Rectal smooth muscle tissue (tissue), 1 donor: ENCODE data around the gene FAM180B.
"Not testable (repeated sequence)": the region's sequence is repeated elsewhere in the genome, so short reads cannot be mapped to it uniquely, and the experiment has no call there.

ENCODE experiments used
- H3K27ac ChIP-seq: one replicate; pipeline ENCODE4 v1.7.0; 2013; ENCODE audit warnings: low read depth, low read length, inconsistent platforms
- H3K27me3 ChIP-seq: one replicate; pipeline ENCODE4 v1.7.0; 2013; ENCODE audit warnings: low read length; ENCODE audit not compliant: control insufficient read depth, insufficient read depth
- H3K36me3 ChIP-seq: one replicate; pipeline ENCODE4 v1.7.0; 2013; ENCODE audit warnings: low read length; ENCODE audit not compliant: control insufficient read depth, insufficient read depth
- H3K4me1 ChIP-seq: one replicate; pipeline ENCODE4 v1.7.0; 2013; ENCODE audit warnings: low read length; ENCODE audit not compliant: control insufficient read depth, insufficient read depth
- H3K4me3 ChIP-seq: one replicate; pipeline ENCODE4 v1.7.0; 2013; ENCODE audit warnings: low read length
- H3K9ac ChIP-seq: one replicate; pipeline ENCODE4 v1.7.0; 2013; ENCODE audit warnings: low read length

FAM180B gene, protein sequence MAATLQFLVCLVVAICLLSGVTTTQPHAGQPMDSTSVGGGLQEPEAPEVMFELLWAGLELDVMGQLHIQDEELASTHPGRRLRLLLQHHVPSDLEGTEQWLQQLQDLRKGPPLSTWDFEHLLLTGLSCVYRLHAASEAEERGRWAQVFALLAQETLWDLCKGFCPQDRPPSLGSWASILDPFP

DNA sequence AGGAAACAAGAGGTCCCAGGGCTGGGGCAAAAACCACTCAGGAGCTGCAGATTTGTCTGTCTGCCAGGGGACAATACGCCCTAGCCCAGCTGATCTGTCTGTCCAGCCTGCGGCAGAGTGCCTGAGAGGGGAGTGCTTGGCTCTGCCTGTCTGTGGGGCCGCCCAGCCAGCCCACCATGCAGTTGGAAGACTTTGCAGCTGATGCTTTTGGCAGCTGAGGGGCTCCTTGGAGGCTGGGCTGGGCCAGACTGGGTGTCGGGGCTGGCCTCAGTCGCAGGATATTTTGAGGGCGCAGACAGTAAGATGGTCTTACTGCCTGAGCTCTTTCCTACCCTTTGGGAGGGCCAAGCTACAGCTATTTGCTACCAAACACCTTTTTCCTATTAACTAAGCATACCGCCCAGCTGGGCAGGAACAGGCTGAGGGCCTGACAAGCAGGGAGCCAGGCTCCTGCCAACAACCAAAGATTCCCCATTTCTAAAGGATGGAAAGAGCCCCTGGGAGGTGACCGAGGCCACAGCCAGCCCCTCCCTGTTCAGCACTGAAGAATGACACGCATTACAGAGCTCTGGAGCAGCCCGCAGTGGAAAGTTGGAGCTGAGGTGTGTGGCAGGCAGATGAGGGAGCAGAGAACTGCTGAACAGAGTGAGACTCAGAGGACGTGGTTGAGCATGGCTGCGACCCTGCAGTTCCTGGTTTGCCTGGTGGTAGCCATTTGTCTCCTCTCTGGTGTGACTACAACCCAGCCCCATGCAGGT lies at the start of gene FAM180B:
TSS of gene FAM180B (plus strand) at position 581 of the 758 bp plus-strand sequence. CDS start at position 672, 91 bp downstream.
- Histone ChIP-seq H3K27me3 (no peaks in the 10 kb centered on the region), H3K4me3 (no peak within 1 kb of the TSS), H3K36me3 (peaks cover 30% of the 10 kb centered on the region), H3K9ac (no peak within 1 kb of the TSS), H3K4me1 (no peaks in the 10 kb centered on the region), H3K27ac (no peak within 1 kb of the TSS)

DNA sequence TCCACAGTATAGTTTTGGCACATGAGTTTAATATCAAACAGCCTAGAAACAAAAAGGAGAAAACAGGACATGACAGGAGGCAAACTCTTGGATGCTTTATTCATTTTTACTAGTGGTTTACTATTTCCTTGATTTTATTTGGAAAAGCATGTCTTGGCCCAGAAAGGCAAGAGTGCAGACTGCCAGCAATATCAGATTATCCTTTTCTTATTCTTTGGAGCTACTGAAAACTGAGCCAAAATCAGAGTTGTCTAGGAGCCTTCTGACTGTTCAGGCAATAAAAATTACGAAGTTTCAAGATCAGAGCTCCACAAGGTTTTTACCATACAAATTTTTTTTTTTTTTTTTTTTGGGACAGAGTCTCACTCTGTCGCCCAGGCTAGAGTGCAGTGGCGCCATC lies 49.6 kb upstream of the FAM180B start:
- Histone ChIP-seq H3K27ac (no peak overlapping the region), H3K9ac (no peak overlapping the region), H3K36me3 (no peaks in the 10 kb centered on the region), H3K27me3 (no peaks in the 10 kb centered on the region), H3K4me3 (no peak overlapping the region), H3K4me1 (peaks cover 26% of the 10 kb centered on the region)

DNA sequence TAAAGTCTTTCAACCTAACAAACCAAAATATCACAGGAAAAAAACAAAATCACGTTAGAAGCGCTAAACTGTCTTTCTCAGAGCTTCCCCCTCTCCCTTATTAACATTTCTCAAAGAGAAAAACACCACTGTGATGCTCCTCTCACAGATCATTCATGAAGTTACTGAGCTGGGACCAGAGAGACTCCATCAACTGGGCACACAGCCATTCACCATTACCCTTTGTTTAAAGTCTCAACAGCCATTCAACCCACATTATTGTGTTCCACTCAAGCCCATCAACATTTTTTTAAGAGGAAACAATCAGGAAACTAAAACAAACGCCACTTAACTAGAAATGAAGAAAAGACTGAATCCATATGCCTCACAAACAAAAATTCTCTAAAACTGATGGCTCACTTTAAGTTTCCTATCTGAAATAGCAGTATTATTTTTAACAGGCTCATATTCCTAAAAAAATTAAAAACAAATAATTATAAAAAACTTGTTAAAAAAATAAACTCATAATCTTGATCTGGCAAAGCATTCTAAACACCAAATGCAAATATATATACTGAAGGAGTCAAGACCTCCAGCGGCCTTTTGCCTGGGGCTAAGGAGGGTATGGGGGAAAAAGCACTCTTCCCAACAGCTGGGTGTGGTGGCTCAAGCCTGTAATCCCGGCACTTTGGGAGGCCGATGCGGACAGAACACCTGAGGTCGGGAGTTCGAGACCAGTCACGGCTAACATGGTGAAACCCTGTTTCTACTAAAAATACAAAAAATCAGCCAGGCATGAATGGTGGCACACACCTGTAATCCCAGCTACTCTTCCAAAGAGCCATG lies 47.5 kb upstream of the FAM180B start:
- Histone ChIP-seq H3K4me3 (no peak overlapping the region), H3K27me3 (no peaks in the 10 kb centered on the region), H3K36me3 (no peaks in the 10 kb centered on the region), H3K4me1 (peaks cover 18% of the 10 kb centered on the region), H3K9ac (no peak overlapping the region), H3K27ac (no peak overlapping the region)

DNA sequence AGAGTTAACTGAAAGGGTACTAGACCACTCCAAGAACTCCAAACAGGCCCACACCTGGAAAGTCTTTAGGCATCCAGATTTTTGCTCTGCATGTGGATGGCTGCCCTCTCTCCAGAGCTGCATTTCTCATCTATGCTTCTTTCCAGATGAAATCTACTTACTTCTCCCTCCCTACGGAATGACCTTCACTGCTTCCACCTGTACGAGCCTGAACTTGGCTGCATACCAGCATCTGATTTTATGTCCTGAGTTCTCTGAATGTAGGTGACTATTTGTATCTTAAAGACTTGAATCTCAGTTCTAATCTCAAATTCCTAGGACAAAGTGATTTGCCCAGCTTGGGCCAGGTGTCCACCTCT lies 46.8 kb upstream of the FAM180B start:
- no peaks in the 10 kb centered on the region for H3K27me3 ChIP-seq
- H3K9ac ChIP-seq = no peak overlapping the region
- H3K4me3 ChIP-seq = no peak overlapping the region
- H3K27ac ChIP-seq = no peak overlapping the region
- H3K36me3 ChIP-seq = no peaks in the 10 kb centered on the region
- H3K4me1 ChIP-seq = peaks cover 18% of the 10 kb centered on the region

DNA sequence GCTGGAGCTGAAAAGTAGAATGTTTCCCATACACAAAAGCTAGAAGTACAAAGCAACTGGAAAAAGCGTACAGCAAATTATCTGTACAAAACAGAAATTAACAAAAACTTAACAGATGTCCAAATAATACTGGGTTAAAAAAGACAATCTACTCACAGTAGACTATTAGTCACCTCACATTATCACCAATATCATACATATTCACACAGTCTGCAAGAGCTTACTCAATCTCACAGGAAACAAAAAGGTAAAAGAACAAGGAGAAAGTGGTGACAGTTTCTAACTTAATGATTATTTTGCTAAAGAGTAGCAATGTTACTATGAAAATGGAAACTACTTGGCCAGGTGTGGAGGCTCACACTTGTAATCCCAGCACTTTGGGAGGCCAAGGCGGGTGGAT lies 45.4 kb upstream of the FAM180B start:
- Histone ChIP-seq H3K4me1 (peaks cover 18% of the 10 kb centered on the region), H3K27me3 (no peaks in the 10 kb centered on the region), H3K4me3 (no peak overlapping the region), H3K36me3 (no peaks in the 10 kb centered on the region), H3K27ac (no peak overlapping the region), H3K9ac (no peak overlapping the region)

DNA sequence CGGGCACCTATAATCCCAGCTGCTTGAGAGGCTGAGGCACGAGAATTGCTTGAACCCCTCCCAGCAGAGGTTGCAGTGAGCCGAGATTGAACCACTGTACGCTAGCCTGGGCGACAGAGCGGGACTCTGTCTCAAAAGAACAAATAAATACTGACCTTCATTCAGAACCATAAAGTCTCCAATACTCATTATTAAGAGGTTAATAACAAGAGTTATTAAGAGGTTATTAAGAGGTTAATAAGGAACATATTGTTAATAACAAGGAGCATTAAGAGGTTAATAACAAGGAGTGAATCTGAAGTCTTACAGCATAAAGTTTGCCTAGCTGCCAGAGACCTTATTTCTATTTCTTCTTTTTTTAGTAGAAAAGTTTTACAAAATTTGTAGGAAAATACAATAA lies 41.2 kb upstream of the FAM180B start:
- Histone ChIP-seq H3K9ac (no peak overlapping the region), H3K27me3 (no peaks in the 10 kb centered on the region), H3K36me3 (no peaks in the 10 kb centered on the region), H3K4me3 (no peak overlapping the region), H3K27ac (no peak overlapping the region), H3K4me1 (peaks cover 1% of the 10 kb centered on the region)

DNA sequence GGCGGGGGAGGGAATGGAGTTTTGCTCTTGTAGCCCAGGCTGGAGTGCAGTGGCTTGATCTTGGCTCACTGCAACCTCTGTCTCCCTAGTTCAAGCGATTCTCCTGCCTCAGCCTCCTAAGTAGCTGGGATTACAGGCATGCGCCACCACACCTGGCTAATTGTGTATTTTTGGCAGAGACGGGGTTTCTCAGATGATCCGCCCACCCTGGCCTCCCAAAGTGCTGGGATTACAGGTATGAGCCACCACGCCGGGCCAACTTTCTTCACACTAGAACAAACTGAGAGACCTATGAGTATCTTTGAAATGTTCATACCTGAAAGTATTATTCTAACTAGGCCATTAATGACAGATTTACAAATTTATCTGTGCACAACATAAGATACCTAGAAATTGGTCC lies 40.2 kb upstream of the FAM180B start:
- H3K9ac ChIP-seq, H3K4me1 ChIP-seq, H3K36me3 ChIP-seq, H3K27me3 ChIP-seq, H3K4me3 ChIP-seq, H3K27ac ChIP-seq: not testable (repeated sequence)

DNA sequence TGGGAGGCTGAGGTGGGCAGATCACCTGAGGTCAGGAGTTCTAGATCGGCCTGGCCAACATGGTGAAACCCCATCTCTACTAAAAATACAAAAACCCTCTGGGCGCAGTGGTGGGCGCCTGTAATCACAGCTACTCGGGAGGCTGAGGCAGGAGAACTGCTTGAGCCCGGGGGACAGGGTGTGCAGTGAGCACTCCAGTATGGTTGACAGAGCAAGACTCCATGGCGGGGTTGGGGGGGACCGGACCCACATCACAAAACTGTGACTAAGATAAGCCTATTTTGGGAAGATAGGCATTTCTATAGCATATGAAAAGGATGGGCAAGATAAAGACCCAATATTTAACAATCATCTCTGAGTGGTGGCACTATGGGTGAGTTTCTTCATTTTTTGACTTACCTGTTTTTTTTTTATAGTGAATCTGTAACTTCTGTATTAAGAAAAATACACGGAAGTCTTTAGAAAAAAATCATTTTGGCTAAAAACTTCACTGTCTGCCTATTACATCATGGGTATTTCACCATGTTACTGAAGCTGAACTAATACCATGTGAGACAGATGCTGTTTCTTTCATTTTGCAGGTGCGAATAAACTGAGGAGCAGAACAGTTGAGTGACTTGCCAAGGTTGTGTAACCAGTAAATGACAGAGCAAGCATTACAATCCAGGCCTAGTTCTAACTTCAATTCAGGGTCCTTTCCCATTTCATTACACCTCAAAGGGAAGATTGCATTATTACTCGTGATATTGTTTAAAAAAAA lies 36.0 kb upstream of the FAM180B start:
- H3K4me1 ChIP-seq = peaks cover 8% of the 10 kb centered on the region
- H3K4me3 ChIP-seq = no peak overlapping the region
- H3K27me3 ChIP-seq = no peaks in the 10 kb centered on the region
- no peaks in the 10 kb centered on the region for H3K36me3 ChIP-seq
- H3K27ac ChIP-seq = no peak overlapping the region
- H3K9ac ChIP-seq = no peak overlapping the region

DNA sequence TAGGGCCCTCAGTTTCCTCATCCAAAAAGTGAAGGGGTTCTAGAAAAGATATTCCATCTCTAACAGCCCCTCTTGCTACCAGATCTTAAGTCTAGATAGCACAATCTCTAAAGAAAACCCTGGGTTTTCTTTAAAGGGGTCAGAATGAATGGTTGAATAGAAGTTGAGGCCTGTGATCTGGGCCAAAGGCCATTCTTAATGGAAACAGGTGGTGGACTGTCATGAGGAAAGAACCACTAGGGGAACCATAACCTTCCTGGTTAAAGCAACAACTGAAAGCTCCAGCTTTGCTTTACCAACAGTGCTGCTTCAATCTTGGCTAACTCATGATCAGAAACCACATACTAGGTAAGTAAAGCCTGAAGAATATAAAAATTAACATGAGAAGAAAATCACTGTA lies 35.4 kb upstream of the FAM180B start:
- no peak overlapping the region for H3K9ac ChIP-seq
- H3K4me1 ChIP-seq = peaks cover 8% of the 10 kb centered on the region
- peak overlapping the region; percentile 99 for H3K4me3 ChIP-seq
- no peak overlapping the region for H3K27ac ChIP-seq
- no peaks in the 10 kb centered on the region for H3K27me3 ChIP-seq
- H3K36me3 ChIP-seq = no peaks in the 10 kb centered on the region

DNA sequence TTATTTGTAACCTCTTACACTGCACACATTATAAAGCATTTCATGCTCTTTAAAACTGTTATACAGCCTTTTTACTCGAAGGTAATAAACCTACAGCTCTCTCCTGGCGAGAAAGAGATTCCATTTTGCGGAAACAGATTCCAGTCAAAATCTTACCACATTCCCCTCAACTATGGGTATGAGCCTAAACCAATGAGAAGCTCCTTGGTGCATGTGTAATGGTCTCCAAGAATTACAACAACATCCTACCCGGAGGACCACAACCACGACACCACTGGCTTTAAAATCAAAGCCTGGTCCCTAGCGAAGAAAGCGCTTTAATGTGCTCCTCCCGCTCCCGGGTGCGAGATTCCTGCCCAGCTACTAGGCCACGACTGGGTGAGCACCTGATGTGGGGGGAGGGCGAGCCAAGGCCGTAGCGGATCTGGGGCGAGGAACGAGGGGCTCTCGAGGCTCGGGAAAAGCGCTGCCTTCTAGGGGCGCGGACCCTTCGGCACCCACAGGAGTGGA lies 34.4 kb upstream of the FAM180B start:
- Histone ChIP-seq H3K27ac (peak overlapping the region; percentile 89), H3K36me3 (no peaks in the 10 kb centered on the region), H3K27me3 (no peaks in the 10 kb centered on the region), H3K4me1 (peaks cover 8% of the 10 kb centered on the region), H3K9ac (peak overlapping the region; percentile 70), H3K4me3 (peak overlapping the region; percentile 99)

DNA sequence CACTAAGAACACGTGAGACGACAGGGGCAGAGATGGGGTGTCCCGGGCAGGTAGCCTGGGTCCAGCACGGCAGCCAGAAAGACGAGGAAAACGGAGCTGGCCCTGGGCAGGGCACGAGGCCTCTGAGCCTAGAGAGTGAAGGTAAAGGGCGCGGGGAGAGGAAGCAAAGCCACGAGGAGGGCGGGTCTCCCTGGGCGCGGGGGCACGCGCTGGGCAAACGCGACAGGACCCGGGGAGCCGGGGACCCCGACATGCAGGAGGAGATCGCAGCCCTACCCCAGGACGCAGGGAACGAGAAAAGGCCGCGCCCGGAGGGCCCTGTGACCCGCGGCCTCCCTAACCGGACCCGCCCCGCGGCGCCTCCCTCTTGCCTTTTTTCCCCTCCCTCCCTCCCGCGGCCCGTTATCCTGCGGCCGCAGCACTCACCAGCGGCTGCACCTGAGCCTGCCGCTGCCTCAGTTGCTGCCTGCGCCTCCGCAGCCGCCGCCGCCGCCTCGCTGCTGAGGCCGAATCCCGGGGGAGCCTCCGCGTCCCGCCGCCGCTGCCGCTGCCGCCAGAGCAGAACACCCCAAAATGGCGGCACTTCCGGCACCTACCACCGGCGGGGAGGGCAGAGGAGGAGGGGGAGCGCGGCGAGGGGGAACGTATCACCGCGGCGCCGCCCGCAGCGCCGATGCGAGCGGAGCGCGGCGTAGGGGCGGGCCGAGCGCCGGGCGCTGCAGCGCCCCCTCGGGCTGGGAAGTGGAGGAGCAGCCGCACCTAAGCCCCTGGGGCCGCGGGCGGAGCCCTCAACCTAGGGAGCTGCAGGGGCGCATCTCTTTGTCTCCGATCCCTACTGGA lies 33.7 kb upstream of the FAM180B start, which contains the start of gene CELF1:
TSS of gene CELF1 (minus strand) at position 567 of the 840 bp plus-strand sequence. CDS start 53,609 bp downstream, outside the sequence.
- Histone ChIP-seq H3K27ac (peak within 1 kb of the TSS; percentile 89), H3K4me3 (peak within 1 kb of the TSS; percentile 99), H3K27me3 (no peaks in the 10 kb centered on the region), H3K9ac (peak within 1 kb of the TSS; percentile 78), H3K36me3 (no peaks in the 10 kb centered on the region), H3K4me1 (peaks cover 8% of the 10 kb centered on the region)
